Endothelial cell (in vitro differentiated cells): ENCODE data around the gene FOXS1. TPM values are rescaled to one million over a fixed set of nuclear protein-coding genes. Genes with fewer than 3 reads are reported as not detected.
A peak's percentile ranks its signal among the peaks of the same experiment; 100 is the strongest.

ENCODE experiments used
- DNase-seq: peaks from one replicate; pipeline ENCODE4 v3.0.0; 2021; ENCODE audit warnings: low spot score
- H3K27ac Mint-ChIP-seq: one replicate; pipeline ENCODE4 v1.8.0; 2021; ENCODE audit warnings: mixed read lengths, inconsistent platforms; ENCODE audit not compliant: unreplicated experiment
- H3K27me3 Mint-ChIP-seq: one replicate; pipeline ENCODE4 v1.8.0; 2021; ENCODE audit warnings: mild to moderate bottlenecking, moderate library complexity, mixed read lengths, inconsistent platforms; ENCODE audit not compliant: unreplicated experiment
- H3K36me3 Mint-ChIP-seq: one replicate; pipeline ENCODE4 v1.8.0; 2021; ENCODE audit warnings: mild to moderate bottlenecking, low read depth, mixed read lengths, inconsistent platforms; ENCODE audit not compliant: unreplicated experiment
- H3K4me1 Mint-ChIP-seq: one replicate; pipeline ENCODE4 v1.8.0; 2021; ENCODE audit warnings: mild to moderate bottlenecking, mixed read lengths, inconsistent platforms; ENCODE audit not compliant: unreplicated experiment
- H3K4me3 Mint-ChIP-seq: one replicate; pipeline ENCODE4 v1.8.0; 2021; ENCODE audit warnings: mild to moderate bottlenecking, mixed read lengths, inconsistent platforms; ENCODE audit not compliant: unreplicated experiment
- H3K9me3 Mint-ChIP-seq: one replicate; pipeline ENCODE4 v1.8.0; 2021; ENCODE audit warnings: mixed read lengths, inconsistent platforms; ENCODE audit not compliant: unreplicated experiment
- total RNA-seq: library from RNA; stranded (reverse); fragmentation: NEBNext Ultra II Directional; extraction: Animal tissue kit (Norgen Biotek cat#: 25700); gene quantifications from one replicate; pipeline ENCODE4 v1.2.1, GENCODE V29; 2021; ENCODE audit not compliant: unreplicated experiment
- TF ChIP-seq, protein P1 (sequence below): fragments of 200-600 bp; sonication (generic); IDR thresholded peaks from one replicate; pipeline ENCODE4 v1.5.0; 2021; ENCODE audit warnings: antibody characterized with exemption; ENCODE audit not compliant: unreplicated experiment

Gene FOXS1
- total RNA-seq, 1 donor from 2014 or later = 9.6 TPM

DNA sequence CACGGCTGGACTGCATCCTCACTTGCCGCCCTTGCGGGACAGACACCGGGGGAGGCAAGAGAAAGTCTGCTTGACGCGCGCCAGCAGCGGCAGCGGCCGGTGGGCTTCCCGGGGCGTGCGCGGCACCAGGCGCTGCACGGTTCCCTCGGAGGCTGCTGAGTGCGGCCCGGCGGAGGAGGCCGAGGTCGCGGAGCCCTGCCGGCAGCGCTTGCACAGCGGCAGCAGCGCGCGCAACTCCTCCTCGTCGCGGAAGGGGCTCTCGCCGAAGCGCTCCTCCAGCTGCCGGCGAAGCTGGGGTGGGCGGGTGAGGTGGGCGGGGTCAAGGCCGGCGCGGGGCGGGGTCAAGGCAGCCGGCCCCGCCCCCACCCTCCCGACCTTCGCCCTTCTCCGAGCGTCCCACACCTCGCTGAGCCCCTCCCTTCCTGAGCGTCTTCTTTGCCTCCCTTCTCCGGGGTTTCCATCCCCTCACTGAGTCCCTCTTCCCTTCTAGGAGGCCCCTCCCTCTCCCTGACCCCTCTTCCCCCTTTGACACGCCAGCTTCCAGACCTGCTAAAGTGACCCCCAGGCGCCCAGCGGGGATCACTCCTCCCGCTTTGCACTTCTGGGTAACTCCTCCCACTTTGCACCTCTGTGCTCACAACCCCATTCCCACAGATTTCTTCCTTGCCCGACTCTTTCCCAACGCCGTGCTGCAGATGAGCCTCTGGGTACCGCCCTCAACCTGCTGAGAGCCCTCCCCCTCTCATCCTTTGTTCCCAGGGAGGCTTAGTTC, 16.2 kb upstream of the FOXS1 start:
- Mint-ChIP-seq H3K27me3 (peaks cover 18% of the 10 kb centered on the region), H3K27ac (peak overlapping the region; percentile 65), H3K36me3 (peaks cover 4% of the 10 kb centered on the region), H3K4me3 (peak overlapping the region; percentile 92), H3K9me3 (no peaks in the 10 kb centered on the region), H3K4me1 (peaks cover 8% of the 10 kb centered on the region)
- TF ChIP-seq, protein P1, sequence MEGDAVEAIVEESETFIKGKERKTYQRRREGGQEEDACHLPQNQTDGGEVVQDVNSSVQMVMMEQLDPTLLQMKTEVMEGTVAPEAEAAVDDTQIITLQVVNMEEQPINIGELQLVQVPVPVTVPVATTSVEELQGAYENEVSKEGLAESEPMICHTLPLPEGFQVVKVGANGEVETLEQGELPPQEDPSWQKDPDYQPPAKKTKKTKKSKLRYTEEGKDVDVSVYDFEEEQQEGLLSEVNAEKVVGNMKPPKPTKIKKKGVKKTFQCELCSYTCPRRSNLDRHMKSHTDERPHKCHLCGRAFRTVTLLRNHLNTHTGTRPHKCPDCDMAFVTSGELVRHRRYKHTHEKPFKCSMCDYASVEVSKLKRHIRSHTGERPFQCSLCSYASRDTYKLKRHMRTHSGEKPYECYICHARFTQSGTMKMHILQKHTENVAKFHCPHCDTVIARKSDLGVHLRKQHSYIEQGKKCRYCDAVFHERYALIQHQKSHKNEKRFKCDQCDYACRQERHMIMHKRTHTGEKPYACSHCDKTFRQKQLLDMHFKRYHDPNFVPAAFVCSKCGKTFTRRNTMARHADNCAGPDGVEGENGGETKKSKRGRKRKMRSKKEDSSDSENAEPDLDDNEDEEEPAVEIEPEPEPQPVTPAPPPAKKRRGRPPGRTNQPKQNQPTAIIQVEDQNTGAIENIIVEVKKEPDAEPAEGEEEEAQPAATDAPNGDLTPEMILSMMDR = no peak
- DNase-seq = peak; percentile 81

DNA sequence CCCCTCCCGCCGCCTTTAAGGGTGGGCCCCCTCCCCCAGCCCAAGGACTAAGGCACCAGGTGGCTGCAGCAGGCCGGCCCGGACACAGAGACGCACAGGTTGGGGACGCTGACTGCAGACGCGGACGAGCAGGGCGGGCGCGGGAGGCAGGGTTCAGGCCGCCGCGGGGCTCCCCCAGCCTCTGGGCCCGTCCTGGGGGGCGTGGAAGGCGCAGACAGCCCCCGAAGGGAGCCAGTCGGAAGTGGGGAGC, 15.7 kb upstream of the FOXS1 start:
- H3K27ac Mint-ChIP-seq = no peak overlapping the region
- H3K4me3 Mint-ChIP-seq = peak overlapping the region; percentile 51
- TF ChIP-seq, protein P1 = no peak
- peaks cover 18% of the 10 kb centered on the region for H3K27me3 Mint-ChIP-seq
- H3K4me1 Mint-ChIP-seq = peaks cover 8% of the 10 kb centered on the region
- no peak for DNase-seq
- H3K9me3 Mint-ChIP-seq = no peaks in the 10 kb centered on the region
- peaks cover 4% of the 10 kb centered on the region for H3K36me3 Mint-ChIP-seq

DNA sequence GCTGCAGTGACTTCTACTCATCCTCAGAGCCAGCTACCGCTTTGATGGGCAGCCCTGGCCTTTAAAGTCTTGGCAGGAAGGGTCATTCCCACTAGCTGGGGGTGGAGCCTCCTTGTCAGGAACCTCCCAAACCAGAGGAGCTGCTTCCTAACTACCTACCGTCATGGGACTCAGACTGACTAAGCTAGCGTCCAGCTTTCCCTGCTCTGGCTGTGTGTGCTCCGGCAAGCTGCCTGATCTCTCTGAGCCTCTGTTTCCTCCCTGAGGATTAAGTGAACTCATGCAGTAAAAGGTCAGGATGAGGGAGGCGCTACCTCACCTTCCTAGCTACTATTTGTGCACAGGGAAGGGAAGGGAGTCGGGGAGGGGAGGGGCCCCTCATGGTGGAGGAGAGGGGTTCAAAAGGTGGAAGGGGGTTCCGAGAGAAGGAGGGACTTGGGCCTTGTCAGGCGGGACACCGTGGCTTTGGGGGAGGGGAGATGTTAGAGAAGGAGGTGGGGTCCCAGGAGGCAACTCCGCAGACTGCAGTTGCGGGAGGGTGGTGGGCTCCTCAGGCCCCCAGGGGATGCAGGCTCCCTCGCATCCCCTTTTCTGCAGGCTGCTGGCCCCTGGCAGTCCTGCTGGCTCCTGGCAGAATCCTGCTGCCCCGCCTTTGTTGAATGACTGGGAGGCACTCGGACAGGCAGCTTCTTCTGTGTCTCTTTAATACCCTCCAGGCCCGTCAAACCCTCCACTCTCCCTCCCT, 15.2 kb upstream of the FOXS1 start:
- H3K36me3 Mint-ChIP-seq = peaks cover 4% of the 10 kb centered on the region
- H3K9me3 Mint-ChIP-seq = no peaks in the 10 kb centered on the region
- H3K27me3 Mint-ChIP-seq = peaks cover 16% of the 10 kb centered on the region
- H3K4me1 Mint-ChIP-seq = peaks cover 8% of the 10 kb centered on the region
- peak overlapping the region; percentile 51 for H3K4me3 Mint-ChIP-seq
- TF ChIP-seq, protein P1 = no peak
- DNase-seq = no peak
- H3K27ac Mint-ChIP-seq = no peak overlapping the region

DNA sequence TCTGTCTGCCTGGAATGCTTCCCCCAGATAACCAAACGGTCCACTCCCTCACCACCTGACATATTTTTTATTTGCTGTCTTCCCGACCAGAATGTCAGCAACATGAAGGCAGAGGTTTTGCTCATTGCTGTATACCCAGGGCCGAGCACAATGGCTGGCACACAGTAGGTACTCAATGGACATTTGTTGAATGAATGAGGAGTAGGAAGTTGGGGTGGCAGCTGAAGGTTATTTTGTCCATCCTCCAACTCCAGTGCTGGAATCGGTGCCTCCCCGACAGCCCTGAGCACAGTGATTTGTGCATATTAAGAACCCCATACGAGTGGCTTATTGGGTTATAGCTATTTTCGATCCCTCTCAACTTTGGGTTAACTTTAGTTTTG, 14.6 kb upstream of the FOXS1 start:
- H3K27me3 Mint-ChIP-seq = peaks cover 16% of the 10 kb centered on the region
- no peak overlapping the region for H3K27ac Mint-ChIP-seq
- TF ChIP-seq, protein P1 = no peak
- peaks cover 4% of the 10 kb centered on the region for H3K36me3 Mint-ChIP-seq
- DNase-seq = no peak
- no peaks in the 10 kb centered on the region for H3K9me3 Mint-ChIP-seq
- H3K4me1 Mint-ChIP-seq = peaks cover 8% of the 10 kb centered on the region
- no peak overlapping the region for H3K4me3 Mint-ChIP-seq
